ENCODE data around the gene BEAN1.

Gene BEAN1

DNA sequence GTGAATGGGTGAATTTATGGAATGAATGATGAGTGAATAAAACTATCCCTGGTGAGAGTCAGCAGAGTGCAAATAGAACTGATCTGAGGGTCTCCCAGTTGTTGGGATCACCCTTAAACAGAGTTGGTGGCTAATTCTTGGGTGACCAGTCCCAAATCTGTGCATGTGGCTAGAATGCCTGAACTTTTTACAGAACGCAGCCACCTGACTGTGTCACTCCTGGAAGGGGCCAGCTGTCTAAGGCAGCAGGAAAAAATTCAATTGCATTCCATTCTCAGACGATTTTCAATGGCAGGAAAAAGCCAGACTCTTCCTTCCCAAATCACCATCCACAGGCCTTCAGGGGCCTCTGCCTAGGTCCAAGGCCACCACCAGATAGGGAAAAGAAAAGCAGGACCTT, 43.5 kb downstream of the BEAN1 start:
- no peak for DNase-seq (ENCODE audit: low spot score)

DNA sequence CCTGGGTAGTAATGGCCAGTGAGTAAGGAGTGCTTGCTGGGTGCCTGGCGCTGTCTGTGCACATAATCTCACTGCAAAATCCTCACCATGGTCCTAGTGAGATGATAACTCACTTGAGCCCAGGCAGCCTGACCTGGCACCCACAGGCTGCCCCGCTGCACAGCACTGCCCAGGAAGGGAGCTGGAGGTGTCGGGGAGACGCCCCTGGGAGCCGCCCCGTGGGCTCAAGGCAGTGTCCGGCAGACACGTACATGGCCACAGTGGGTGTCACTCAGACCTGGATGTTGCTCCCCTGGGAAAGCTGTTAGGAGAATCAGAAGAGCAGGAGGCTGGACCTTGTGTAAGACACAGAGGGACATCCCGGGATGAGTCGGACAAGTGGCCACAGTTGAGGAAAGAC, 44.2 kb downstream of the BEAN1 start:
- no peak for DNase-seq (ENCODE audit: low spot score)

DNA sequence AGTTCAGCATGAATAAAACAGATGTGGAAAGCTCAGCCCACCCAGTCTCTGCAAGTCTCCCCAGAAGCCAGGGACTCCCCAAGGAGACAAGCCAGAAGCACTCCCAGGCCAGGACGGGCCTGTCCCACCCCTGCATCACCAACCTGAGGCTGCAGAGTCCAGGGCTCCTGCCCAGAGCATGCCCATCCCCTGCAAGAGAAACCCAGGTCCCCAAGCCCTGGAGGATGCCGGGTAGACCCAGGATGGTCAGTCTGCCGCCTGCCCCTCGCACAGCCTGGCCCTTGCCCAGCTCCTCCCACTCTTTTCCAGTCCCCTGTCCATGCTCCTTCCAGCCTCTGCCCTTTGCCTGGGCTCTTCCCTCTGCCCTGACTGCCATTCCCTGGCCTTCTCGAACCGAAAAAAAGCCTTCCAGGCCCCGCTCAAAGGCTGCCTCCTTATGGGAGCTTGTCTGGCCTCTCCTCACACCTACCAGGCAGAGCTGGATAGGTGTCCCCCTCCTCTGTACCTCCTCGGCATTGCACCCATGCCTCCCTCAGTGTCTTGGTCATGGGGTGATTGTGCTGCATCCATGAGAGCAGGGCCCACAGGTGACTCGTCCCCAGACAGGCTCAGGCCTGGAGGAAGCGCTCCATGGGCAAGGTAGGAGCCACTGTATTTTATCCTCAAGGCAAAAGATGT, 44.8 kb downstream of the BEAN1 start:
- no peak for DNase-seq (ENCODE audit: low spot score)

DNA sequence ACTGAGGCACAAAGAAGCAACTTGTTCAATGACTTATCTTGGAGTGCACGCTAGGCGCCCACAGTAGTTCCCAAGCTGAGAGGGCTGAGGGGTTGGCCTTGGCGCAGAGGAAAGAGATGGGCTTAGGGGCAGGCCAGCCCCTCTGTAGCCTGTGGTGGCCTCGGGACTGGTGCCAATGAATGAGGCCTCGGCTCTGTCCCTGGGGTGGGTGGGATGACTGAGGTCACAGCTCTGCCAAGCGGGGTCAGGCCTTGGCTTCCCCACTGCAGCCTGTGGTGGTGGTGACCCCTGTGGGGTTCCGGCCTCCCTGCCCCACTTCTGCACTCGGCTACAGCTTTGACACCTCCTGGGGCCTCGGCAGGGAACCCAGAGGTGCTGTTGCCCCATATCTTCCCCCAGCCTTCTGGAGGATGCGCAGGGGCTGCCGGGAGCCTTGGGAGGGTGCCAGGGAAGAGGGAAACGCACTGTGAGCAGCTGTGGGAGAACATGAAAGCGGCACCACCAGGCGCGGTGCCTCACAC, 46.0 kb downstream of the BEAN1 start:
- DNase-seq (ENCODE audit: low spot score), result no peak

DNA sequence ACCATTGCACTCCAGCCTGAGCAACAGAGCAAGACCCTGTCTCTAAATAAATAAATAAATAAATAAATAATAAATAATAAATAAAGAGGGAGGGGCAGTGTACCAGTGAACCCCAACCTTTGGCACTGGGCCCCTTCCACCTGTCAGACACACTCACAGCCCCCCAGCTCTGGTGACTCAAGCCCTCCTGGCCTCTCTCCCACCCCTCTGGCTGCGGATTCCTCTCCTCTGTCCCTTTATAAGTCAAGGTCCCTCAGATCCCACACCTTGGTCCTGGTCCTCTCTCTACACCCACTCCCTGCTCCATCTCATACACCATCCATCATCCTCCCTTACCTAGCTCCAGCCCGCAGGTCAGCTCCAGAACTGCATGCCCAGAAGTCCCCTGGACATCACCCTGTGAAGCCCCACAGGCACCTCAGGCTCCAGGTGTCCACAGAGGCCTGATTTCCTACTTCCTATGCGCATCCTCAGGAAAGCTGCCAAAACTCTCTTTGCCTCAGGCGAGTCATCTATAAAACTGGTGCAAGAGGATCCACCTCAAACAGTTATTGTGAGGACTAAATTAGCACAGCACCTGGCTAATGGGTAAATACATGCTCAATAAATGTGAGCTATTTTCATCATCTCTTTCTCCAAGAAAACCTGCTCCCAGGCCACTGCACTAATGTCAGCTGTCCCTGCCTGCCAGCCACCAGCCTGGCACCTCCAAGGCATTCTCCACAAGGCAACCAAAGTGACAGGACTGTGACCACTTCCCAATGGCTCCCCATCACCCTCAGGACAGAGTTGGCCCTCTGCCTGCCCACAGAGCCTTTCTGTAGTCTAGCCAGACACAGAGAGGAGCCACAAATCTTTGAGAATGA, 46.8 kb downstream of the BEAN1 start:
- DNase-seq (ENCODE audit: low spot score), result no peak

DNA sequence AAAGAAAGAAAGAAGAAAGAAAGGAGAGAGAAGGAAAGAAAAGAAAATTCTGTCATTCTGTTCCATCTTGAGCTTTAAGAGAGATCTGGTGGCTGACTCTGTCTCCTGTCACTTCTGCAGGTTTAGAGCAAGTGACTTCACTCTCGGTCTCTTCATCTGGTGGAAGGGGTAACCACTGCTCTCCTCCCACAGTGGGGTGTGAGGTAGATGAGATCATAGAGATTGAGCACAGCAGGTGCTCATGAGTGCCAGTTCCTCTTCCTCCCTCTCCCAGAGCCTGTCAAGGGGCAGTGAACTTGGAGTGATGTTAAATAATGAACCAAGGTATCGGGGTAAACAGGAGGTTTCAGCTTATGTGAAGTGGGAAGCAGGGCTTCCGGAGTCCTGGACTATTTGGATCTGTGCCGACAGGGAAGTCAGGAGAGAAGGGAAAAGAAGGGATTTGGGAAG, 47.7 kb downstream of the BEAN1 start:
- DNase-seq (ENCODE audit: low spot score), result peak; percentile 78

DNA sequence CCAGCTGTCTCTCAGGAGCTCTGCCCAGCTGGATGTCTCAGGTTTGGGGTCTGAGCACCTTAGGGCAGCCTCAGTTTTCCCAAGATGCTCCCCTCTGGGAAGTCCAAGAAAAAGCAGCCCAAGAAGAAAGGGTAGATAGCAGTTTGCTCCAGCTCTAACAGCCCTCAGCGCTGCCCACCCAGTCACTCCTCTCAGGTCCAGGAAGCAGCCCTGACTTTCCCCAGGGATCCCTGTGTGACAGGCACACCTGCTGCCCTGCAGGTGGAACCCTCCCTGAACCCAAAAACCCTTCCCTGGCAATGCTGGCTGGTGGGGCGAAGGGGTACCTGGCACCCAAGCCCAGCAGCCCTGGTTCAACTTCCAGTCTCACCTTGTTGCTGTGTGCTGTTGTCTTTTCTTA, 48.1 kb downstream of the BEAN1 start:
- no peak for DNase-seq (ENCODE audit: low spot score)

DNA sequence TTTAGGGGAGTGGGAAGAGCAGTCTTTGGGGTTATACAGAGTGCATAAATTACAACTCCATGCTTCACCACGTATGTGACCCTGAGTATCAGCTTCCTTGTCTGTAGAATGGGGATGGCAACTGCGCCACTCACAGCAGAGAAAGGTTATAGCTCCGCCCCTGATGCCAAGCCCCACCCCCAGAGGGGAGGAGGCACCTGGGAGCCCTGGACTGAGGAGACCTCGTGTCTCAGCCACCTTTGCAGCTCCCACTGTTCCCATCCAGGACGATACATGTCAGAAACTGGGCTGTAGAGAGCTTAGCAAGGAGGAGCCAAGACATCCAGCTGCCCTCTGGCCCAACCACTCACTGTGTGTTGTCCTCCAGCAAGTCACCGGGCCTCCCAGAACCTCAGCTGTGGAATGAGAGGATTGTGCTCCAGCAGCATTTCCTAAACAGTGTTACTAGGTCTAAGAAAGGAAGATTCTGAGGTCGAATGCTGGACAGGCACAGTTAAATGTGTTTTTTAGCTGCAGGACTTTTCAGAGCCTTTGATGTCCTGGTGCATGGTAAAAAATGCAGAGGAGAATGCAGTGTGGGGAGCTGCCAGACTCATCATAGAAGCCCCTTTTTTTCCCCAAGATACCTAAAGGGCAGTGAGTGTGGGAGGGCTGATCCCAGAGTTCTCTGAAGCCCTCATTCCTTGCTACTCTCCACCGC, 49.4 kb downstream of the BEAN1 start:
- peak; percentile 70 for DNase-seq (ENCODE audit: low spot score)

DNA sequence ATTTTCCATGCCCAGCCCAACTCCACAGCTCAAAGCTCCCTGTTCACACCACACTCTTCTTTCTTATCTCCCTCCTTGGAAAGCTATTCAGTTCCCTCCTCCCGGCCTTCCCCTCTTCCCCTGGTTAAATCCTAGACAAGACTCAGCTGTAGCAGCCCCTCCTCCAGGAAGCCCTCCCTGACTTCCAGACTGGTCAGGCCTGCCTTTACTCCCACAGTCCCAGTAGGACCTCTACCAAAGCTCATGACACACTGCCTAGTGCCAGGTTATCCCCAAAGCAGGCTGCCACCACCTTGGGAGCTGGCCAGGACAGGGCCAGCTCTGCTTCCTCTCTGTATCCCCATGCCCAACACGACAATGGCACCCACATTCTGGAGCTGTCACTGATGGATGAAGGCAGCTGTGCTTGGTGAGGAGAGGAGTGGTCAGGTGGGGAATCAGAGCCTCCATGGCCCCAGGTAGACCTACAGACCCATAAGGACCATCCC, 50.0 kb downstream of the BEAN1 start:
- no peak for DNase-seq (ENCODE audit: low spot score)

DNA sequence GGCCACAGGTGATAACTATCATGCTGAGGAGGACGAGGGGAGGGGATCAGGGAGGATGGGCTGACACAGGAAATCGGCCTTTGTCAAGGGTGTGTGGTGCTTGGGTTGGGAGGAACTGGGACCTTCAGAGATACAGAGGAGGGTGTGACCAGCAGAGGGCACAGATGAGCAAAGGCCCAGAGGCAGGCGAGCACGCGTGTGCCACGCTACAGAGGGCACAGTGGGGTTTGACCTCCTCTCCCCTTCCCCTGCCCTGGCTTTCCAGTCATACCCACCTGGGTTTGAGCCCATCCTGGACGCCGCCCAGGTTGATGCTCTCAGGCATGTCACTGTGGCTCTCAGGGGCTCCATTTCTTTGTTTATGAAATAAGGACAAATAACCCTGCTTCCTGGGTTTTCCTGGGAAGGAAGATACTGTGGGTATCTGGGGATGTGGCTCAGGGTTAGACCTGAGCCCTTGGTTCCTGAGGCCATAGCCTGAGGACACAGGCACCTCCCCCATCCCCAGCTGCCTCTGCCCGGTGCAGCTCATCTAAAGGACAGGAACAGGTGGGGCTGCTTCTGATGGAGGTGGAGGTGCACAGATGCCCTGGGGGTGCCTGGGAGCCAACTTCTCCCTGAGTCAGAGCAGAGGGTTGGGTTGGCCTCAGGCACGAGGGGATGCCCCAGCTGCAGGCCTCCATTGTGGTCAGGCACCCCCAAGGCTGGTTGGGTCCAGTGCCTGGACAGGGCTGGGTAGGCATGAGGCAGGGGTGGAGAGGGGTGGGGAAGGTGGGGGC, 51.8 kb downstream of the BEAN1 start:
- peak; percentile 83 for DNase-seq (ENCODE audit: low spot score)

DNA sequence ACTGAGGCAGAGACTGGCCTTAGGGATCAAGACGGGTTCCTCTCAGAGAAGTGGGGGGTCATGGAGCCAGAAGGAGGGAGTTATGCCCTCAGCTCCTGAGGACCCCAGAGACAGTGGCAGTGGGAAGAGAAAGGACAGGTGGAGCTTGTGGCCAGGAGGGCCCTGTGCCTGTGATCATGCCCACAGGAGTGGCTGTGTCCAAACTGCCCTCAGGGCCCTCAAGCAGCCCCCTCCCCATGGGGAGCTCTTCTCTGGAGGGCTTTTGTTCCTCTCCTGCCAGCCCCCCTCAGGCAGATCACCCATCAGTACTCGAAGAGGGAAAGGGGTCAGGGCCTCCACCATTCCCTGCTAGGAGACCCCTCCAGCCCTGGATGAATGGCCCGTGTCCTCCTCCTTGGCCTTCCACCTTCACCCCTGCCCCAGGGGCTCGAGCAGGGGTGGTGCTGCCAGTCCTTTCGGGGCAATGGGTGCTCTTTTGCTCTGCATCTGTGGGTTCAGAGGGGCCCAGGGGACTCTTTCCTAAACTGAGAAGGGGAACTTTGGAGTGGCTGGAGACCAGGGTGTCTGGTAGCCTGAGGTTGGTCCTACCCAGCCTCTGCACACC, 52.7 kb downstream of the BEAN1 start:
- no peak for DNase-seq (ENCODE audit: low spot score)

DNA sequence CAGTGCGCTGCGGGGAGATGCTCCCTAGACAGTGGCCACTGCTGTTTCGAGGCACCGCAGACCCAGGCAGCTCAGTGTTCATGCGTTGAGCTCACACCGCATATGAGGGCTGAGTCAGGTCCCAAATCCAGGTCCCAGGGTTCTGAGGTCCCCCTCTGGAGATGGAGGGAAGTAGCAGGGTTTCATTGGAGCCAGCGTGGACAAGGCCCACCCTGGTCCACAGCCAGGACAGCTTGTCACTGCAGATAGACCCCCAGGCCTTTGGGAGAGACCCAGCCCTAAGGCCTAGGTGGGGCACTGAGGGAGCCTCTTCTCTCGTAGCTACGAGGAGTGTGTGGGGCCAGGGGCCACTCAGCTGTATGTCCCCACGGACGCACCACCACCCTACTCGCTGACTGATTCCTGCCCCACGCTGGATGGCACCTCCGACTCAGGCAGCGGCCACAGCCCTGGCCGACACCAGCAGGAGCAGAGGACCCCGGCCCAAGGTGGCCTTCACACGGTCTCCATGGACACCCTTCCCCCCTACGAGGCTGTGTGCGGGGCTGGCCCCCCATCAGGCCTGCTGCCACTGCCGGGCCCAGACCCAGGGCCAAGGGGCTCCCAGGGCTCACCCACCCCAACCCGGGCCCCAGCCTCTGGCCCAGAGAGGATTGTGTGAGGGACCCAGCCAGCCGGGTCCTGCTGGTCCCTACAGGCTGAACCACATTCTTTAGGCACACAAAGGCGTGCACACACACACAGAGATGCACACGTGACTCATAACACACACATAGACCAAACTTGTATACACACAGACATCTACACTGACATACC, 53.4 kb downstream of the BEAN1 start:
- no peak for DNase-seq (ENCODE audit: low spot score)

DNA sequence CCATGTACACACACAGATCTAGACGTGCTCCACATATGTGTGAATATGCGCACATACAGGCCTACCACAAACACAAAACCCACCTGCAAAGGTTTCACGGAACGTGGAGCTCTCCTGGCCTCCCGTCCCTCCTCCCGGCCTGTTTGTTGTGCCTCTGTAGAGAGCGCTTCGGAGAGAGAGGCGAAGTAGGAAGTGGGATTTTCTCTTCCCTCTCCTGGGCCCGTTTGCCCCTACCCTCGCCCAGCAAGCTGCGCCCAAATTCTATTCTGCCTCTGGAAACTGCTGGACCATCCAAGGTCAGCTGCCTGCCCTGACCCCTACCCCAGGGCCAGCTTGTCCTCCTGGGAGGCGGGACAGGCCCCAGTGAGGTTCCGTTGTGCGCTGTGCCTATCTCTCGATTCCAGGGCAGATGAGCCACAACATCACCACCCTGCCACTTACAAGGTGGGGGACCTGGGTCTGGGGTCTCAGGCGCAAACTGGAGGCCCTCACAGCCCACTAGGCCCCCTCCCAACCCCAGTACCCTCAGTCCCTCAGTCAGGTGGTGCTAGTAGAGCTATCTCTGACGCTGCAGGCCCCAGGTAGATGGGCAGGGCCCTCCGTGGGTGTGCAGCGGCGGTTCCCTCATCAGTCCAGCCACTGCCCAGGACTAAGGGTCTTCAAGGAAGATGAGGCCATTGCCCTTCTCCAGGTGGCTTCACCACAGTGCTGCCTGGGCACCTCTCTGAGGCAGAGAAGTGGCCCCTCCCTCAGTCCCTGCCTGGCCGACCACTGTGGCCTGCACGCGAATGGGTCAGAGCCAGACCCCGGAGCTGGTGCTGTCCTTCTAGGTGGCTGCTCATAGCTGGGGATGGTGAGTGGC, 54.2 kb downstream of the BEAN1 start:
- DNase-seq (ENCODE audit: low spot score), result no peak

DNA sequence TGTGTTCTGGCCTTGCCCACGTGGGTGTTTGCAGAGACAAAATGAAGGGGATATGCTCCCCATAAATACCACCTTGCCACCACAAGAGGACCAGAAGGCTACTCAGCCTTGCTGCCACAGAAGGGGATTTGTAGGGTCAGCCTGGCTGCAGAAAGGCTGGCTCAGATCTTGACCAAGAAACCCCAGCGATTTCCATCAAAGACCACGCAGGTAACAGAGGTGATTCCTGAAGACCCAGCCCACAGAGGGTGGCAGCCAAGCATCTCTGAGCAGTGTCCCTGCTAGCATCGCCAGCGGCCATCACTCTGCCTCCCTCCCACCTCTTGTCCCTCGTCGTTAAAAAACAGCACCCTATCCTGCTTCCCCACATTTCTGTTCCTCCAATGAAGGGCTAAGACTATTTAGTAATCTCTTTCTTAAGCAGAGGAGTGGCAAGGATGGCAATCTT, 54.9 kb downstream of the BEAN1 start:
- DNase-seq (ENCODE audit: low spot score), result no peak

DNA sequence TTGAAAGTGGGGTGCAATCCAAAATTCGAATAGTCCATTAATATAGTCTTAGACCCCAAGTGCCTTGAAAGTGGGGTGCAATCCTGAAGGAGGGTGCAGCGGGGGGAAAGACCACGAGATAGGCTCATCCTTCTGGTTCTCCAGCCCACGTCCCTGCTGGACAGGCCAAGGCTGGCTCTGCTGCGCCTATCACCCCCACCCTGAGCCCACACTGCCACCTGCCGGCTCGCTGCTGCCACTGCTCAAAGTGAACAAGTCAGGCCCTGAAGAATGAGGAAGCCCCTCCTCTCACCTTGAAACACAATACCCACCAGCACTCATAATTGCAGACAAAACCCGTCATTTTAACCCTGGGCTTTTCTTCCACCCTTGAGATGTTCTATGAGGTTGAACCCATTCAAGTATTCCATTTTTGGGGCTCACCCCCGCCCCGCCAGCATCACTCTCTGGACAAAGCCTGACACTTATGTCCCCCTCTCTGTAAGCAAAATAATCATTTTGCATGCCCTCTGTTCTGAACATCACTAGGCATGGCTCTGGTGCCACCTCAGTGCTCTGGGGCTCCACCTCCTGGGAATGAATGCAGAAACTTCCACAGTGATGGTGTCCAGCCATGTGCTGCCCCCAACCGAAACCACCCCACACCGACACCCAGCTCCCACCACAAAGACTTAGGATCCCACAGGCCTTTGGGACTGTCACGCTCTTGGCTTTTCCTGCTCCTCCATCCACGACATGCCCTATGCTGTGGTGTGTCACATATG, 56.8 kb downstream of the BEAN1 start:
- DNase-seq (ENCODE audit: low spot score), result peak; percentile 76

DNA sequence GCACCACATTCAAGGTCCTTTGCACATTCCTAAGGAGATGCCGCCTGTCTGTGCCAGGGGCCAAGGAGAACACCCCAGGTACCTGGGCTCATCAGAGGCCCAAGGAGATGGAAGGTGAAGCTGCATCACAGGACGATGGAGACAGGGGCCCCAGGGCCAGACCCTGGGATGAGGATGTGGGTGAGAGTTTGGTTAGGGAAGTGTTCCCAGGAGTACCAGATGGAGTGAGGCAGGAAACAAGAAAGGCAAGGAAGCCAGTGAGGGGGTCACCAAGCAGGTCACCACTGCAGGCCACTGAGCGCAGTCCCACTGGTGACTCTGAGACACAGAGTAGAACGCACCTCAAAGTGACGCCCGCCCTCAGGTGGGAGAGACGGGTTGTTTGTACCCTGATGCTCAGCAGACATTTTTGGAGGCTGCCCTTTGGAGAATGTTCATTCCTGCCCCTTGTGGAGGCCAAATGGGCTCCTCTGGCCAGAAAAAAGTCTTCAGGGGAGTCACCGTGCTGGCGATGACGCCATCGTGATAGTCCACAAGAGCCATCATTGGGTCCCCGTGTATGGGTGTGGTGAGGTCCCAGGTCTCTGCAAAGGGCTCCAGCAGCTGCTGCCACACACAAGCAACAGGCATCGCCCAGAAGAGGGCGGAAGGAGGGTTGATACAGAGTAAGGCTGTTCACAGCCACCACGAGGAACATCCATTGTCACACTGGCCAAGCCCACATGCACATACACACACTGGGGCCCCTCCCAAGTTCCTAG, 57.5 kb downstream of the BEAN1 start:
- DNase-seq (ENCODE audit: low spot score), result no peak

DNA sequence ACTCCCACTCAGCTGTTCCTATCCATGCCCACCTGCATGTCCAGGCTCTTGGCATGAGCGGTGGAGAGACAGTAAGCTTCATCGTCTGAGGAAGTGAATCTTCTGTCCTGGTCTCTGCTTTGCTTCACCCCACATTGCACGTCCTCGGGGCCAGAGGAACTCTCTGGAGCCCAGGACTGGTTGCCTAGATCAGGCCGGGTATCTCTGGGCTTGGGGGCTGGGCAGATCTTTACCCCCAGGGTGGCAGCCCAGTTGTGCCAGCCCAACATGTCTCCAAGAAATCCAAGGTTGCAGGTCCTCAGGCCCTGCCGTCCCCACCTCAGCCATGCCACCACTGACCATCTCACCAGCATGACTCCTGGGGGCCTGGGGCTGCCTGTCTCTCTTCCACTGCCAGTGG, 58.3 kb downstream of the BEAN1 start:
- no peak for DNase-seq (ENCODE audit: low spot score)
